NT2/D1 (cell line): Measurements from ENCODE around the gene LRRC26.

Source experiments
- DNase-seq: peaks from one replicate; pipeline ENCODE4 v3.0.0-alpha.2; 2011; ENCODE audit warnings: low read depth, low spot score
- H3K27me3 ChIP-seq: 2 replicates; pipeline ENCODE4 v1.6.0; 2011; ENCODE audit warnings: mild to moderate bottlenecking; ENCODE audit not compliant: insufficient read length, insufficient read depth
- H3K36me3 ChIP-seq: 2 replicates; pipeline ENCODE4 v1.6.1; 2011; ENCODE audit warnings: mild to moderate bottlenecking, low read length, mixed read lengths; ENCODE audit not compliant: insufficient read depth, insufficient read length
- H3K4me1 ChIP-seq: 2 replicates; pipeline ENCODE4 v1.5.1; 2011; ENCODE audit not compliant: insufficient read depth, insufficient read length
- H3K4me3 ChIP-seq: 2 replicates; pipeline ENCODE4 v1.5.1; 2011; ENCODE audit warnings: low read depth; ENCODE audit not compliant: insufficient read length
- H3K9ac ChIP-seq: 2 replicates; pipeline ENCODE4 v1.6.0; 2011; ENCODE audit warnings: low read depth; ENCODE audit not compliant: insufficient read length
- H3K9me3 ChIP-seq: 2 replicates; pipeline ENCODE4 v1.5.1; 2011; ENCODE audit warnings: mild to moderate bottlenecking, low read length; ENCODE audit not compliant: insufficient read depth
- SUZ12 ChIP-seq: IDR thresholded peaks from 2 replicates; pipeline ENCODE4 v1.6.1; 2011; ENCODE audit not compliant: insufficient read length, insufficient read depth; ENCODE audit errors: extremely low read depth
- YY1 ChIP-seq: IDR thresholded peaks from 2 replicates; pipeline ENCODE4 v1.6.1; 2011; ENCODE audit not compliant: insufficient read length, insufficient read depth
- ZNF274 ChIP-seq: IDR thresholded peaks from 2 replicates; pipeline ENCODE4 v1.6.1; 2011; ENCODE audit warnings: mild to moderate bottlenecking, low read depth, low read length

The LRRC26 gene

DNA sequence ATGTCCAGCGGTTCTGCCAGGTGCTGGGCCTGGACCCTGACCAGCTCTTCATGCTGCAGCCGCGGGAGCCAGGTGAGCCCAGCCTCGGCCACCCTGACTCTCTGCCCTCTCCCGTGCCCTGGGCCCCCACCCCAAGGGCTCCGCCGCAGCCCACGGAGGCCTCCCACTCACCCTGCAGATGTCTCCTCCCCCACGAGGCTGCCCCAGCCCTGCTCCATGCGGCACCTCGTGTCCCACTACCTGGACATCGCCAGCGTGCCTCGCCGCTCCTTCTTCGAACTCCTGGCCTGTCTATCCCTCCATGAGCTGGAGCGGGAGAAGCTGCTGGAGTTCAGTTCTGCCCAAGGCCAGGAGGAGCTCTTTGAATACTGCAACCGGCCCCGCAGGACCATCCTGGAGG is 44.8 kb upstream of the LRRC26 start:
- H3K27me3 ChIP-seq: no peaks in the 10 kb centered on the region
- no peak overlapping the region for H3K9ac ChIP-seq
- H3K4me3 ChIP-seq: no peak overlapping the region
- no peaks in the 10 kb centered on the region for H3K9me3 ChIP-seq
- no peak for DNase-seq
- peaks cover 94% of the 10 kb centered on the region for H3K36me3 ChIP-seq
- TF ChIP-seq YY1 (no peak), SUZ12 (no peak), ZNF274 (no peak)
- H3K4me1 ChIP-seq: peaks cover 18% of the 10 kb centered on the region

DNA sequence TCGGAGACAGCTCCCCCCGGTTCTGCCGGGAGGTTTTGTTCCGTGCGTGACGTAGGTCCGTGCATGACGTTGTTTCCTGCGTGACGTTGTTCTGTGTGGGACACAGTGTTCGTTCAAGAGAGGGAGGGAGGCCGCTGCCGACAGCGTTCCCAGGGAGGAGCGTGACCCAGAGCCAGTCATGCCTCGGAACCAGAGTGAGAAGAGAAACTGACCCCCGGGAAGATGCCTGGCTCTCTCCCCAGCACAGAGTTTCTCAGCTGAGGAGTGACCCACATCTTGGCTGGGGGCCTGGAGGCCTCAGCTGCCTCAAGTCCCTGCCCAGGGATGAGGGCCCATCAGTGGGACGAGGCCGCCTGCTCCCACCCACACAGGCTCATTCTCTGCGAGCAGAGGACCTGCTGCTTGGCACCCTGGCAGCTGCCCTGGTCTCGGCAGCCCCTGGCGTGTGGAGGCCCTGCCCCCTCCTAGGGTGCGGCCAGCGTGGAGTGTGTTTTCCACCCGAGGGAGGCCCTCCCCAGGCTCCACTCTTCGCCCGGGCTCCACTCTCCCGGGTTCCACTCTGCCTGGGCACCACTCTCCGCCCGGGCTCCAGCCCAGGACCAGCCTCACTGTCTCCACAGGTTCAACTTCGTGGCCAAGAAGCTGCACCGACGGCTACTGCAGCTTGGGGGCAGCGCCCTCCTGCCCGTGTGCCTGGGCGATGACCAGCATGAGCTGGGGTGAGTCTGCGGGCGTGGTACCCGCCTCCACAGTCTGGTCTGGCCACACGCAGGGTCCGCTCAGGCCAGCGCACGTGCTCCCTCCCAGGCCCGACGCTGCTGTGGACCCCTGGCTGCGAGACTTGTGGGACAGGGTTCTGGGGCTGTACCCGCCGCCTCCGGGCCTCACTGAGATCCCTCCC is 43.6 kb upstream of the LRRC26 start:
- TF ChIP-seq YY1: no peak
- TF ChIP-seq SUZ12: no peak
- no peak for TF ChIP-seq ZNF274
- H3K27me3 ChIP-seq: no peaks in the 10 kb centered on the region
- H3K4me1 ChIP-seq: peaks cover 9% of the 10 kb centered on the region
- no peak for DNase-seq
- H3K4me3 ChIP-seq: no peak overlapping the region
- H3K9ac ChIP-seq: no peak overlapping the region
- no peaks in the 10 kb centered on the region for H3K9me3 ChIP-seq
- H3K36me3 ChIP-seq: peaks cover 97% of the 10 kb centered on the region

DNA sequence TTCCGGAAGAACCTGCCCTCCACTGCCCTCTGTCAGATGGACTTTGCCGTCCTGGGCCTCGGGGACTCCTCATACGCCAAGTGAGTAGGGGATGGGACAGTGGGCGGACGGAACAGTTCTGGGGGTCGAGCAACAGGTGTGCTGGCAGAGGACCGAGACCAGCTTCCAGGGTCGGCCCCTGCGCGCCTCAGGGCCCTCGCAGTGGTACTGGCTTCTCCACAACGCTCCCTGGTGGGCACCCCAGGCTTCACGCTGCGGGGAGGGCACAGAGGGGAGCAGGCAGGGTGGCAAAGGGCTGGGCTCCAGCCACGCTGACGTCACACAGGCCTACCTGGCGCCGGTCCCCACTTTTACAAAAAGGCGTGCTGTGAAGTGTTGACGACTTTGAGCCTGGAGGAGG is 42.7 kb upstream of the LRRC26 start:
- peaks cover 94% of the 10 kb centered on the region for H3K36me3 ChIP-seq
- TF ChIP-seq SUZ12 (no peak), ZNF274 (no peak), YY1 (no peak)

DNA sequence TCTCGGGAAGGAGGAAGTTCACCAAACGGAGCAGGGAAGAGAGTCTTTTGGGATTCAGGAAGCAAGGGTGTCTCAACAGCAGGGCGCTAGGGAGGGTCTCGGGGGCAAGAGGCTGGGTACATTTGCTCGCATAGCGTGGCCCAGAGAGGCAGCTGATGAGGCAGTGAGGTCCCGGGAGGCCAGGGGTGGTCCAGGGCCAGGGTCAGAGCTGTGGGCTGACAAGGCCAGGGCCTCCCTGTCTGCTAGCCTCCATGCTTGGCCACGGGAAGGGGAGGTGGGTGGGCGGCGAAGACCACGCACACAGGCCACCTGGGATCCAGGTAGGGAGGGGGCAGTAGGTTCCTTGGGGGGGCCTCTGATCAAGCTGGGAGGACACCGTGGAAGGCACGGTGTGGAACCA is 41.7 kb upstream of the LRRC26 start:
- Histone ChIP-seq H3K9ac (no peak overlapping the region), H3K4me3 (no peak overlapping the region), H3K27me3 (no peaks in the 10 kb centered on the region), H3K9me3 (no peaks in the 10 kb centered on the region), H3K36me3 (peaks cover 94% of the 10 kb centered on the region), H3K4me1 (peaks cover 14% of the 10 kb centered on the region)
- no peak for DNase-seq
- TF ChIP-seq ZNF274: no peak
- TF ChIP-seq YY1: no peak
- no peak for TF ChIP-seq SUZ12

More for the DNA sequence above, 42.7 kb upstream of the LRRC26 start:
- Histone ChIP-seq H3K27me3 (no peaks in the 10 kb centered on the region), H3K9me3 (no peaks in the 10 kb centered on the region), H3K9ac (no peak overlapping the region), H3K4me3 (no peak overlapping the region), H3K4me1 (peaks cover 7% of the 10 kb centered on the region)
- no peak for DNase-seq

DNA sequence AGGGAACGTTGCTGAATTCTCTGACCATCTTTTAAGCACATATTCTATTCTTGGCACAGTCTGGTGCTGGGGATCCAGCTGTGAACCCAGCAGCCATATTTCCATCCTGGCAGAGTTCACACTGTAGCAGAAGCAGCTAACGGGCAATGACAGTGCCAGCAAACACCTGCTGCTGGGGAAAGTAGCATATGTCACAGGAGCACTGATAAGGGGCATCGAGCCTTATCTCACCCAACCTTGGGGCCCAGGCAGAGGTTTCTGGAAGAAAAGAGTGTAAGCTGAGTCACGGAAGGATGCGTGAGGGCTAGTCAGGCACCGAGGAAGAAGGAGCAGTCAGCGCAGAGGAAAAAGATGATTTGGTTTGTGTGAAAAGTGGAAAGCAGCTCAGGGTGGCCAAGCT is 36.8 kb upstream of the LRRC26 start:
- peaks cover 15% of the 10 kb centered on the region for H3K4me1 ChIP-seq
- no peaks in the 10 kb centered on the region for H3K27me3 ChIP-seq
- H3K36me3 ChIP-seq: peaks cover 61% of the 10 kb centered on the region
- H3K4me3 ChIP-seq: peak overlapping the region; percentile 99
- H3K9ac ChIP-seq: peak overlapping the region; percentile 62
- H3K9me3 ChIP-seq: no peaks in the 10 kb centered on the region
- TF ChIP-seq SUZ12 (no peak), YY1 (no peak), ZNF274 (no peak)
- no peak for DNase-seq

DNA sequence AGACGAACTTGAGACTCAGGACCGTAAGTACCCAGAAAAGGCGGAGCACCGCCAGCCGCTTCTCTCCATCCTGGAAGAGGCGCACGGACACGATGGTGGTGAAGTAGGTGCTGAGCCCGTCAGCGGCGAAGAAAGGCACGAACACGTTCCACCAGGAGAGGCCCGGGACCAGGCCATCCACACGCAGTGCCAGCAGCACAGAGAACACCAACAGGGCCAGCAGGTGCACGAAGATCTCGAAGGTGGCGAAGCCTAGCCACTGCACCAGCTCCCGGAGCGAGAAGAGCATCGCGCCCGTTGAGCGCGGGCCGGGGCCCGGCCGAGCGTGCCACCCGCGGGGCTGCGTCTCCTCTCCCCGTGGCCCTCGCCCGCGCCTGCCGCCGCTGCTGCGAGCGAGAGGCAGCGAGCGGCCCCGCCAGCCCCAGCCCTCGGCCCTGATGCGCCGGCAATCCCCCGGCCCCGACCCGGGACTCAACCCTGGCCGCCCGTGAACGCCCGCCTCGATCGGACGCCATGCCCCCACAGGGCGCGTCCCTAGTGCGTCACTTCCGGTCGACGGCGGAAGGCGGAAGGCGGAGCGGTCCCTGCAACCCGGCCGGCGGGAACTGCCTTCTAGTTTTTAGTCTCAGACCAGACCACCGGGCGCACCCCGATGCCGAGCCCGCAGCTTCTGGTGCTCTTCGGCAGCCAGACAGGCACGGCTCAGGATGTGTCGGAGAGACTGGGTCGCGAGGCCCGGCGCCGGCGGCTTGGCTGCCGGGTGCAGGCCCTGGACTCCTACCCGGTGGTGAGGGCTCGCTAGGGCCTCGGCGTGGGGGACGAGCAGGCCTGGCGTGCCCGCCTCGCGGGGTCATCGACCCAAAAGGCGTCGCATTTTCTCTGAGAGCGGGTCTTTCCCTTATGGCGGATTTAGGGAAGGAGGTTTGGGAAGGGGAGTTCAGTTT is 35.5 kb upstream of the LRRC26 start, which contains the start of the genes NDOR1 and TMEM203:
NDOR1 (plus strand) TSS at position 575 of the 944 bp plus-strand sequence; CDS start at position 653, 78 bp downstream.
TMEM203 (minus strand) TSS at position 523 of the 944 bp plus-strand sequence; CDS start at position 289, 234 bp downstream.
- TF ChIP-seq ZNF274 (no peak), YY1 (peak; percentile 75), SUZ12 (no peak)
- H3K4me3 ChIP-seq: peak within 1 kb of the TSS; percentile 99
- H3K9ac ChIP-seq: peak within 1 kb of the TSS; percentile 97
- H3K27me3 ChIP-seq: no peaks in the 10 kb centered on the region
- no peaks in the 10 kb centered on the region for H3K9me3 ChIP-seq
- peaks cover 17% of the 10 kb centered on the region for H3K4me1 ChIP-seq
- peak; percentile 82 for DNase-seq
- H3K36me3 ChIP-seq: peaks cover 51% of the 10 kb centered on the region
